Endodermal cell (in vitro differentiated cells): ENCODE measurements around the gene CORO1C. TPM values are rescaled to one million over a fixed set of nuclear protein-coding genes. Genes with fewer than 3 reads are reported as not detected.

Experiments used
- DNase-seq: peaks from one replicate; pipeline ENCODE4 v3.0.0-alpha.2; 2017
- H3K27ac ChIP-seq: 2 replicates; pipeline ENCODE4 v1.5.1; 2013; ENCODE audit warnings: mild to moderate bottlenecking, low read depth, low read length, moderate library complexity
- H3K27me3 ChIP-seq: 2 replicates; pipeline ENCODE4 v1.6.1; 2013; ENCODE audit warnings: mild to moderate bottlenecking, low read length, moderate library complexity; ENCODE audit not compliant: insufficient read depth, control insufficient read depth, poor library complexity, severe bottlenecking
- H3K36me3 ChIP-seq: 2 replicates; pipeline ENCODE4 v1.7.0; 2013; ENCODE audit warnings: mild to moderate bottlenecking, low read length, moderate library complexity; ENCODE audit not compliant: control insufficient read depth, insufficient read depth
- H3K4me1 ChIP-seq: one replicate; pipeline ENCODE4 v1.7.0; 2013; ENCODE audit warnings: low read length; ENCODE audit not compliant: control insufficient read depth, insufficient read depth
- H3K4me3 ChIP-seq: 2 replicates; pipeline ENCODE4 v1.5.1; 2013; ENCODE audit warnings: mild to moderate bottlenecking, low read length, moderate library complexity
- H3K9ac ChIP-seq: 2 replicates; pipeline ENCODE4 v1.6.1; 2013; ENCODE audit warnings: mild to moderate bottlenecking, low read length, moderate library complexity; ENCODE audit not compliant: poor library complexity, severe bottlenecking; ENCODE audit errors: extremely low read depth
- H3K9me3 ChIP-seq: 2 replicates; pipeline ENCODE4 v1.6.1; 2013; ENCODE audit warnings: mild to moderate bottlenecking, low read length, moderate library complexity; ENCODE audit not compliant: control insufficient read depth
- H3K27ac Mint-ChIP-seq: 2 replicates; pipeline ENCODE4 v1.8.0; 2020; ENCODE audit warnings: mixed read lengths
- H3K27me3 Mint-ChIP-seq: 2 replicates; pipeline ENCODE4 v1.8.0; 2021; ENCODE audit warnings: mild to moderate bottlenecking, mixed read lengths; ENCODE audit not compliant: insufficient read depth
- H3K36me3 Mint-ChIP-seq: 2 replicates; pipeline ENCODE4 v1.8.0; 2020; ENCODE audit warnings: low read depth, mixed read lengths
- H3K4me1 Mint-ChIP-seq: 2 replicates; pipeline ENCODE4 v1.8.0; 2020; ENCODE audit warnings: mixed read lengths
- H3K4me3 Mint-ChIP-seq: 2 replicates; pipeline ENCODE4 v1.8.0; 2020; ENCODE audit warnings: mild to moderate bottlenecking, moderate library complexity, mixed read lengths
- H3K9me3 Mint-ChIP-seq: 2 replicates; pipeline ENCODE4 v1.8.0; 2020; ENCODE audit warnings: mild to moderate bottlenecking, mixed read lengths
- CTCF ChIP-seq: fragments of 200-600 bp; sonication (generic); conservative IDR thresholded peaks from 2 replicates; pipeline ENCODE4 v1.5.0; 2021; ENCODE audit warnings: antibody characterized with exemption, mild to moderate bottlenecking
- WGBS, 2 experiments: methylation state at CpG; one replicate each; pipeline versions ENCODE4 v1.1.5 to v1.1.7; 2013; ENCODE audit warnings: missing lambda C conversion rate in 2 of 2, mixed read lengths in 1 of 2; ENCODE audit not compliant: insufficient coverage in 1 of 2, insufficient read length in 1 of 2; 5-methylcytosine and 5-hydroxymethylcytosine counted together
- total RNA-seq, 2 donors: library from RNA; stranded (reverse); fragmentation: NEBNext Ultra II Directional in 1 of 2; extraction: Animal tissue kit (Norgen Biotek cat#: 25700) in 1 of 2; gene quantifications; 2 replicates in 1 of 2; 3 replicates in 1 of 2; pipeline ENCODE4 v1.2.1, GENCODE V29; 2021

CORO1C gene
- total RNA-seq, 2 donors from 2014 or later: 122 to 125 TPM

- no peak overlapping the region for H3K9ac ChIP-seq
- H3K27me3 ChIP-seq: no peaks in the 10 kb centered on the region
Measured at GRCh38 chr12:108701779-108702441, 29.4 kb downstream of the CORO1C start.

GRCh38 chr12:108700833-108701541 is 30.3 kb downstream of the CORO1C start:
- Histone ChIP-seq H3K27ac (peak overlapping the region; percentile 87), H3K9me3 (no peaks in the 10 kb centered on the region), H3K4me1 (peaks cover 29% of the 10 kb centered on the region), H3K27me3 (no peaks in the 10 kb centered on the region), H3K4me3 (peak overlapping the region; percentile 57), H3K9ac (no peak overlapping the region), H3K36me3 (peaks cover 51% of the 10 kb centered on the region)
- no peak for TF ChIP-seq CTCF
- no peak for DNase-seq
- Mint-ChIP-seq H3K27me3 (no peaks in the 10 kb centered on the region), H3K4me3 (peak overlapping the region; percentile 11), H3K4me1 (peaks cover 48% of the 10 kb centered on the region), H3K36me3 (peaks cover 26% of the 10 kb centered on the region), H3K9me3 (no peaks in the 10 kb centered on the region), H3K27ac (peak overlapping the region; percentile 11)
- WGBS, 2 experiments: 86 to 91% methylated on average over 9 to 12 of the region's 12 CpGs

More at GRCh38 chr12:108701779-108702441, 29.4 kb downstream of the CORO1C start:
- no peak for TF ChIP-seq CTCF
- Mint-ChIP-seq H3K27me3 (no peaks in the 10 kb centered on the region), H3K4me1 (peaks cover 46% of the 10 kb centered on the region), H3K9me3 (no peaks in the 10 kb centered on the region), H3K4me3 (no peak overlapping the region), H3K27ac (peak overlapping the region; percentile 72), H3K36me3 (peaks cover 24% of the 10 kb centered on the region)
- DNase-seq: no peak
- H3K4me3 ChIP-seq: peak overlapping the region; percentile 57
- H3K36me3 ChIP-seq: peaks cover 48% of the 10 kb centered on the region
- peak overlapping the region; percentile 87 for H3K27ac ChIP-seq
- peaks cover 29% of the 10 kb centered on the region for H3K4me1 ChIP-seq
- 43 to 67% methylated on average over 2 to 5 of the region's 5 CpGs for WGBS, 2 experiments
- no peaks in the 10 kb centered on the region for H3K9me3 ChIP-seq

- H3K9ac ChIP-seq: no peak overlapping the region
- Mint-ChIP-seq H3K4me1 (peaks cover 48% of the 10 kb centered on the region), H3K4me3 (peak overlapping the region; percentile 11), H3K36me3 (peaks cover 34% of the 10 kb centered on the region), H3K27me3 (no peaks in the 10 kb centered on the region), H3K9me3 (peaks cover 2% of the 10 kb centered on the region), H3K27ac (no peak overlapping the region)
- no peak for DNase-seq
- peaks cover 59% of the 10 kb centered on the region for H3K36me3 ChIP-seq
- H3K27ac ChIP-seq: no peak overlapping the region
- no peak for TF ChIP-seq CTCF
- peaks cover 6% of the 10 kb centered on the region for H3K9me3 ChIP-seq
- H3K27me3 ChIP-seq: no peaks in the 10 kb centered on the region
- 67 to 81% methylated on average over 3 of the region's 3 CpGs for WGBS, 2 experiments
- H3K4me3 ChIP-seq: peak overlapping the region; percentile 39
- peaks cover 29% of the 10 kb centered on the region for H3K4me1 ChIP-seq
Measured at GRCh38 chr12:108699955-108700563, 31.3 kb downstream of the CORO1C start.
